Ovary (tissue), 9 donors: ENCODE data around the gene OGFRL1. TPM values are rescaled to one million over a fixed set of nuclear protein-coding genes. Genes with fewer than 3 reads are reported as not detected.

Source experiments
- DNase-seq, 5 donors: peaks; one replicate each; pipeline ENCODE4 v3.0.0-alpha.2; 2019 to 2020
- H3K27ac ChIP-seq, 2 donors: fragments of 200-600 bp; one replicate each; pipeline versions ENCODE4 v1.5.1 to v1.8.0; 2019 to 2022
- H3K27me3 ChIP-seq: fragments of 200-600 bp; one replicate; pipeline ENCODE4 v1.8.0; 2022
- H3K36me3 ChIP-seq: fragments of 200-600 bp; sonication (generic); one replicate; pipeline ENCODE4 v1.5.1; 2019
- H3K4me1 ChIP-seq: one replicate; pipeline ENCODE4 v1.8.1; 2013; ENCODE audit warnings: mild to moderate bottlenecking, moderate library complexity; ENCODE audit not compliant: insufficient read depth
- H3K4me3 ChIP-seq: fragments of 200-600 bp; sonication (generic); one replicate; pipeline ENCODE4 v1.5.1; 2017
- H3K9me3 ChIP-seq, 2 donors: fragments of 200-600 bp in 1 of 2; sonication (generic) in 1 of 2; one replicate each; pipeline versions ENCODE4 v1.5.1 to v1.8.1; 2013 to 2019; ENCODE audit warnings: mild to moderate bottlenecking in 1 of 2, moderate library complexity in 1 of 2
- CTCF ChIP-seq, 3 donors: fragments of 450-650 bp in 2 of 3; fragments of 200-600 bp in 1 of 3; IDR thresholded peaks; one replicate each; pipeline versions ENCODE4 v1.5.1 to v1.8.0; 2016 to 2022; ENCODE audit warnings: antibody characterized with exemption in 3 of 3, mild to moderate bottlenecking in 1 of 3
- EP300 ChIP-seq: sonication (generic); formaldehyde crosslinking; IDR thresholded peaks from one replicate; pipeline ENCODE4 v1.6.1; 2017; ENCODE audit warnings: antibody characterized with exemption
- POLR2A ChIP-seq: fragments of 450-650 bp; IDR thresholded peaks from one replicate; pipeline ENCODE4 v1.6.1; 2017; ENCODE audit warnings: antibody characterized with exemption, mild to moderate bottlenecking, moderate library complexity
- WGBS, 3 donors: extraction: QIAGEN DNeasy Blood & Tissue Kit in 1 of 3; methylation state at CpG; one replicate each; pipeline versions ENCODE4 v1.1.5 to v1.1.7; 2013 to 2017; 5-methylcytosine and 5-hydroxymethylcytosine counted together
- intact Hi-C, 4 donors: fragments of 100-400 bp; cut with DNase I; formaldehyde crosslinking; loops; one replicate each; pipeline versions ENCODE4 v1.11.0 to v1.15.1; 2022 to 2023
- polyA plus RNA-seq, 2 donors: library from polyadenylated mRNA; stranded (reverse); fragments of 200-250 nt in 1 of 2; fragments of 350-450 nt in 1 of 2; fragmentation: Illumina TruSeq in 1 of 2; extraction: RNeasy Lipid Tissue Mini Kit (QIAGEN cat#74804) in 1 of 2; gene quantifications; one replicate each; pipeline ENCODE4 v1.2.3, GENCODE V29; 2013 to 2014
- total RNA-seq, 7 donors: library from RNA; depleted of rRNA in 2 of 7; stranded (reverse); fragments of >200 nt in 2 of 7; fragmentation: NEBNext Ultra II Directional in 3 of 7; extraction: Animal tissue kit (Norgen Biotek cat#: 25700) in 3 of 7; gene quantifications; one replicate each; pipeline versions ENCODE4 v1.1.0 to v1.2.4, GENCODE V29; 2016 to 2023
- donor health status: DM: no; HTN: no; CAD: no; lungs with moderate emphysema.
- donor health status: DM: no; HTN: no; CAD: no.
- donor health status: Bipolar disorder and iron deficiency.
- donor health status: DM: yes; HTN: yes; CAD: no.
- donor health status: DM: no; HTN: no; CAD: no.
- donor health status: DM: yes; HTN: yes; CAD: no.

The OGFRL1 gene
- total and polyA plus RNA-seq, 9 donors, result 3.0 to 16.1 (median 9.0) TPM

DNA sequence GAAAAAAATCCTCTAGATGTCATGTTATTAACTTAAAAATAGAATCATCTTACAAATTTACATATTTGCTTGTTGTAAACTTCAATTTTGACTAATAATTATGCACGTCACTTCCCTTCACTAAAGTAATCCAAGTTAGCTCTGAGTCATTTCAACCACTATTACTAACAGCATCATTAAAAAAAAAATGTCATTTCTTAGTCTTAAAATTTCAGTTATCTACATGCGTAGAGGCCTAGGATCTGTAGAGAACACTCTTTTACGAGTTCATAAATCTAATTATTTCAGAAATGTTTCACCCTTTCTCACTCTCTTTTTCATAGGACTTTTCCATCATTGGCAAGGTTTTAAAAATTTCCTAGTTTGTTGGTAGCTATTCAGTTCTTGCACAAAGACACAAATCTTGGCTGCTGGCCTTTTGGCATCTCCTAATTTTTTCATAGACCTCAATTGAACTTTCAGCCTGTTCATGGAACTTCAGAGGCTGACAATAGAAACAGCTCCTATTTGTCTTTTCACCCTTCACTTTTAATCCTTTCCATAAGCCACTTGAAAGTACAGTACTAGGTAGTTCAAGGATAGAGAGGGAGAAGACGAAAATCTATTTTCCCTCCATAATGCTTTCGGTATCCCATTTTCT is 61.5 kb downstream of the OGFRL1 start:
- no peak overlapping the region for H3K27ac ChIP-seq
- TF ChIP-seq CTCF (IDR thresholded peaks at IDR 0.05) (no peak), EP300 (no peak), POLR2A (no peak)
- peak in 1 of 5 donors; percentile 38 for DNase-seq
- H3K27me3 ChIP-seq, result no peaks in the 10 kb centered on the region
- H3K36me3 ChIP-seq, result no peaks in the 10 kb centered on the region
- H3K4me1 ChIP-seq, result no peaks in the 10 kb centered on the region
- H3K4me3 ChIP-seq, result no peak overlapping the region
- no peaks in the 10 kb centered on the region for H3K9me3 ChIP-seq
- intact Hi-C loops, result loop anchor here in 3 of 4 donors (10.0 kb wide), 2 partner anchors 155 to 375 kb away; no protein-coding TSS in a partner anchor
- WGBS, 3 donors, result 29 to 43% (median 41%) methylated on average over 5 of the region's 5 CpGs

DNA sequence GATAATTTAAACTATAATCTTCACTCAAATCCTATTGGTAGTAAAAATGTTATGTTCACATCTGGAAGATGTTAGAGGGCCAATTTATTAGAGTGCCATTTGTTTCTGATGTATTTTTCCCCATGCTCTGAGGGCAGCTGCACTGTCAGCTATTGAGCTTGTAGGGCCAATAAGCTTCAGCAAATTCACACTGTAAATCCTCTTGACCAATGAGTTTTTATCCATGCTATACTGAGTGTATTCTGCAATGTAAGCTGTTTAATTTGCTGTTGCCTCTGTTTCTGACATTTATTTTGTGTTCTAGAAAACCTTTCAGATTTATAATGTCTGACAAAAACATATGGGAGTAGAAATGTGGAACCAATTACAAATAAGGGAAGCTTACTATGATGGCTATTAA is 62.6 kb downstream of the OGFRL1 start:
- Histone ChIP-seq H3K27me3 (no peaks in the 10 kb centered on the region), H3K4me3 (no peak overlapping the region), H3K9me3 (no peaks in the 10 kb centered on the region), H3K27ac (no peak overlapping the region), H3K4me1 (no peaks in the 10 kb centered on the region), H3K36me3 (no peaks in the 10 kb centered on the region)
- DNase-seq, result no peak
- intact Hi-C loops, result no loop called here
- TF ChIP-seq POLR2A (no peak), CTCF (IDR thresholded peaks at IDR 0.05) (no peak), EP300 (no peak)
